Fibroblast of villous mesenchyme (primary cell): ENCODE data around the gene CLCN2. TPM values are rescaled to one million over a fixed set of nuclear protein-coding genes. Genes with fewer than 3 reads are reported as not detected.

Experiments used
- DNase-seq: peaks from one replicate; pipeline ENCODE4 v3.0.0-alpha.2; 2010; ENCODE audit warnings: low read depth
- H3K4me3 ChIP-seq: 2 replicates; pipeline ENCODE4 v1.5.1; 2011; ENCODE audit warnings: low read depth, mild to moderate bottlenecking, low read length
- total RNA-seq: library from RNA; depleted of rRNA; stranded (reverse); fragments of >200 nt; gene quantifications from 2 replicates; pipeline ENCODE4 v1.2.3, GENCODE V29; 2012
- TF ChIP-seq, protein P1 (sequence below): IDR thresholded peaks from 2 replicates; pipeline ENCODE4 v1.5.1; 2012; ENCODE audit warnings: low read depth, mild to moderate bottlenecking, low read length; ENCODE audit not compliant: insufficient read depth

CLCN2 gene
- total RNA-seq, 1 donor: 6.0 TPM

- DNase-seq: no peak
- H3K4me3 ChIP-seq: peak overlapping the region; percentile 33
- TF ChIP-seq, protein P1, sequence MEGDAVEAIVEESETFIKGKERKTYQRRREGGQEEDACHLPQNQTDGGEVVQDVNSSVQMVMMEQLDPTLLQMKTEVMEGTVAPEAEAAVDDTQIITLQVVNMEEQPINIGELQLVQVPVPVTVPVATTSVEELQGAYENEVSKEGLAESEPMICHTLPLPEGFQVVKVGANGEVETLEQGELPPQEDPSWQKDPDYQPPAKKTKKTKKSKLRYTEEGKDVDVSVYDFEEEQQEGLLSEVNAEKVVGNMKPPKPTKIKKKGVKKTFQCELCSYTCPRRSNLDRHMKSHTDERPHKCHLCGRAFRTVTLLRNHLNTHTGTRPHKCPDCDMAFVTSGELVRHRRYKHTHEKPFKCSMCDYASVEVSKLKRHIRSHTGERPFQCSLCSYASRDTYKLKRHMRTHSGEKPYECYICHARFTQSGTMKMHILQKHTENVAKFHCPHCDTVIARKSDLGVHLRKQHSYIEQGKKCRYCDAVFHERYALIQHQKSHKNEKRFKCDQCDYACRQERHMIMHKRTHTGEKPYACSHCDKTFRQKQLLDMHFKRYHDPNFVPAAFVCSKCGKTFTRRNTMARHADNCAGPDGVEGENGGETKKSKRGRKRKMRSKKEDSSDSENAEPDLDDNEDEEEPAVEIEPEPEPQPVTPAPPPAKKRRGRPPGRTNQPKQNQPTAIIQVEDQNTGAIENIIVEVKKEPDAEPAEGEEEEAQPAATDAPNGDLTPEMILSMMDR: no peak
Observed at GRCh38 chr3:184380627-184381260, 19.3 kb upstream of the CLCN2 start.

DNA sequence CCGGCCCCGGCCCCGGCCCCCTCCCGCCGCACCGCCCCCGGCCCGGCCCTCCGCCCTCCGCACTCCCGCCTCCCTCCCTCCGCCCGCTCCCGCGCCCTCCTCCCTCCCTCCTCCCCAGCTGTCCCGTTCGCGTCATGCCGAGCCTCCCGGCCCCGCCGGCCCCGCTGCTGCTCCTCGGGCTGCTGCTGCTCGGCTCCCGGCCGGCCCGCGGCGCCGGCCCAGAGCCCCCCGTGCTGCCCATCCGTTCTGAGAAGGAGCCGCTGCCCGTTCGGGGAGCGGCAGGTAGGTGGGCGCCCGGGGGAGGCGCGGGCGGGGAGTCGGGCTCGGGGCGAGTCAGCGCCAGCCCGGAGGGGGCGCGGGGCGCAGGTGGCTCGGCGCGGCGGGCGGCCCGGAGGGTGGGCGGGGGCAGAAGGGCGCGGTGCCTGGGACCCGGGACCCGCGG lies 18.8 kb upstream of the CLCN2 start:
- TF ChIP-seq, protein P1: no peak
- H3K4me3 ChIP-seq: peak overlapping the region; percentile 33
- peak; percentile 45 for DNase-seq

DNA sequence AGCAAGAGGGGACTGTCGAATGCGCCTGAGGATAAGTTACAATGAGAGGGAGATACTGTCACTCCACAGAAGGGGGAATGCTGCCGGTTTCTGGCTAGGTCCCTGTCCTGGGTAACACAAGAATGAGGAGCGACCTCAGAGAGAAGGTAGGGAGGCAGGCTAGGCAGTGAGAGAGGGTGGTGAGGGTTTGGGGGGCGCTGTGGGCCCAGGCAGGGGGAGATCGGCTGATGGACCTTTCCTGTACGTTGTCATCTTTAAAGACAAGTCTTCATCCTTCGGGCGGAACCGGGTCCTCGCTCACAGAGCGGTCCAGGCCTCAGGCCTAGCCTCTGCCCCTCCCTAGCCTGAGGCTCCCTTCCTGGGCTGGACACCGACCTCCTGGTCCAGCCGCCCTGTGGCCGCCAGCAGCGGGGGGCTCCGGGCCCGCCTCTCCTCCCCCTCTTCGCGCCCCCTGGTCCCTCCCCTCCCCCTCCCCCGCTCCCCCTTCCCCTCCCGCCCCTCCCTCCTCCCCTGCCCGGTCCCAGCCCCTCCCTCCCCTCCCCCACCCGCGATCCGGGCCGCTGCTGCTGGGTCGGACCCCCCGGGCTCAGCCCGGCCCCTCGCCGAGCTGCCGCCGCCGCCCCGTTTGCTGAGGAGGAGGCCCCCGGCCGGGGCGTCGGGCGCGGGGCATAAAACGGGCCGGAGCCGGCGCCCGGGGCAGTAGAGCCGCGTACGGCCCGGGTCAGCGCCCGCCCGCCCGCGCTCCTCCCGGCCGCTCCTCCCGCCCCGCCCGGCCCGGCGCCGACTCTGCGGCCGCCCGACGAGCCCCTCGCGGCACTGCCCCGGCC lies 18.2 kb upstream of the CLCN2 start, which contains the start of gene CHRD:
Gene CHRD, plus strand, starts transcription at position 697 of the 827 bp plus-strand sequence. CDS start 265 bp downstream, outside the sequence.
- no peak for DNase-seq
- TF ChIP-seq, protein P1: no peak
- H3K4me3 ChIP-seq: peak within 1 kb of the TSS; percentile 33

GRCh38 chr3:184378651-184379357 lies 17.4 kb upstream of the CLCN2 start:
- H3K4me3 ChIP-seq: no peak overlapping the region
- DNase-seq: peak; percentile 32
- TF ChIP-seq, protein P1: no peak

- no peak for DNase-seq
- TF ChIP-seq, protein P1: no peak
- H3K4me3 ChIP-seq: no peak within 1 kb of the TSS
Observed at GRCh38 chr3:184377882-184378445, 16.6 kb upstream of the CLCN2 start, which contains the start of gene THPO. THPO (minus strand) TSS chr3:184378207; CDS start chr3:184376259, 1,948 bp downstream.

DNA sequence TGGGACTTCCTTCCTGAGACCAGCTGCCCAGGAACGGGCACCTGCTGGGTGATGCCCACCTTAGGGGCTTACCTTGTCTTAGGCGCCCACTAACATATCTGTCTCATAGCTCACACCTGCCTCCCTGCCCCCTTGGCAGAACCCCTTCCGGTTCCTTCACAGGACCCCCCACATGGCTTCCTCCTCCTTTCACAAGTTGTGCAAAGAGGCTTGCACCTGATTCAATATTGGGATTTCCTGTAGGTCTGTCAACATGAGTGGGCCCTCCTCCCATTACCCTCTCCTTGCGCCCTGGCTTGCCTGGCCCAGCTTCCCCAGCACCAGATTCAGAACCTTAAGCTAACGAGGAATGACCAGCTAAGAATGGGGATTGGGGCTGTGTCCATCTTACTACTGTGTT lies 16.0 kb upstream of the CLCN2 start:
- TF ChIP-seq, protein P1: no peak
- H3K4me3 ChIP-seq: no peak overlapping the region
- DNase-seq: no peak
